ENCODE measurements around the gene ATG3. TPM values are rescaled to one million over a fixed set of nuclear protein-coding genes. Genes with fewer than 3 reads are reported as not detected.

The ATG3 gene
- total and polyA plus RNA-seq, 9 of the 15 experiments (the other 6 are each of a cell fraction or from before 2014, with no cell fraction given), result 48.7 to 107 (median 64.7) TPM

DNA sequence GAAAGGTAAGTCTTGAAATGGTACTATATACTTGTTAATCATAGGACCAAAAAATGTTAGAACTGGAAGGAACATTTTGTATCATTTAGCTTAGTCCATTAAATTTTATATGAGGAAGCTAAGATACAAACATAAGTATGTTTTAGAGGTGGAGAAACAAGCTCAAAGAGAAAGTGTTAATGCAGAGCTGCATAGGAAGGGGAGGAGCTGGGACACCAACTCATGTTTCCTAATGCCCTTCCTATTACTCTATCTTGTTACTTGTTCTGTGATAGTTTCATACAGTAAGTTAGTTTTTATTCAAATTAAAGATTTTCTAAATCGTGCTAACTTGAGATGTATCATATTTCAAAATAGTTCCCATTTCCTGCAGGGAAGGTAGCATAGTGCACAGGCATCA, 7.5 kb upstream of the ATG3 start:
- BruUV-seq (replicated peaks), result no TSS peak
- TF ChIP-seq MTF1 (CRISPR knock-in tag; IDR thresholded peaks at IDR 0.05; ENCODE audit: borderline replicate concordance) (no peak), POU5F1 (IDR thresholded peaks at IDR 0.05; ENCODE audit: borderline replicate concordance, low read depth, low read length, partially characterized antibody) (no peak), RNF2 (IDR thresholded peaks at IDR 0.05) (no peak)
- TF ChIP-seq, protein P1, sequence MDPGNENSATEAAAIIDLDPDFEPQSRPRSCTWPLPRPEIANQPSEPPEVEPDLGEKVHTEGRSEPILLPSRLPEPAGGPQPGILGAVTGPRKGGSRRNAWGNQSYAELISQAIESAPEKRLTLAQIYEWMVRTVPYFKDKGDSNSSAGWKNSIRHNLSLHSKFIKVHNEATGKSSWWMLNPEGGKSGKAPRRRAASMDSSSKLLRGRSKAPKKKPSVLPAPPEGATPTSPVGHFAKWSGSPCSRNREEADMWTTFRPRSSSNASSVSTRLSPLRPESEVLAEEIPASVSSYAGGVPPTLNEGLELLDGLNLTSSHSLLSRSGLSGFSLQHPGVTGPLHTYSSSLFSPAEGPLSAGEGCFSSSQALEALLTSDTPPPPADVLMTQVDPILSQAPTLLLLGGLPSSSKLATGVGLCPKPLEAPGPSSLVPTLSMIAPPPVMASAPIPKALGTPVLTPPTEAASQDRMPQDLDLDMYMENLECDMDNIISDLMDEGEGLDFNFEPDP (CRISPR knock-in tag; IDR thresholded peaks at IDR 0.05), result no peak
- Histone ChIP-seq H3K9me3 (replicated peaks; ENCODE audit: control insufficient read depth, insufficient read depth, low read depth, low read length) (no peaks in the 10 kb centered on the region), H2AFZ (ENCODE audit: low read depth, low read length) (no peak overlapping the region), H3K27me3 (ENCODE audit: control insufficient read depth in 2 of 2, insufficient read depth in 2 of 2, low read length in 2 of 2) (no peaks in the 10 kb centered on the region), H3K4me2 (ENCODE audit: insufficient read depth, low read length) (no peak overlapping the region), H3K4me3 (no peak overlapping the region), H3K79me2 (ENCODE audit: control insufficient read depth, insufficient read depth, low read length) (no peaks in the 10 kb centered on the region), H3K4me1 (replicated peaks in 1 of 2; ENCODE audit: control insufficient read depth in 2 of 2, insufficient read depth in 2 of 2, low read length in 2 of 2) (no peaks in the 10 kb centered on the region), H3K36me3 (ENCODE audit: control insufficient read depth, insufficient read depth, low read length) (peaks cover 5% of the 10 kb centered on the region; the same call in 1 of the 3 replicates), H3K27ac (ENCODE audit: extremely low read depth, low read depth, low read length) (no peak overlapping the region), H4K20me1 (replicated peaks; ENCODE audit: control insufficient read depth, insufficient read depth, low read length) (no peaks in the 10 kb centered on the region), H3K9ac (ENCODE audit: insufficient read depth in 1 of 2, low read depth in 2 of 2, low read length in 2 of 2) (no peak overlapping the region), H3K9me1 (ENCODE audit: control insufficient read depth, insufficient read depth, low read length) (no peaks in the 10 kb centered on the region)
- 8% methylated on average over 1 of the region's 1 CpG for WGBS (ENCODE audit: insufficient coverage, low coverage, missing lambda C conversion rate)
- no peak for ATAC-seq
- in situ Hi-C loops (cut with MboI), result no loop called here
- DNase-seq (ENCODE audit: extremely low read depth in 1 of 4, low spot score in 3 of 4), result no peak
- intact Hi-C loops (cut with micrococcal nuclease), result no loop called here
- ChIA-PET CTCF (ENCODE audit: low intra/inter-chr PET ratio) (no interaction called here), POLR2A (interaction anchor here (1.1 kb wide), 1 partner anchor 9 kb away, joined by 4 read pairs; no protein-coding TSS in a partner anchor)
- FAIRE-seq, result no peak

DNA sequence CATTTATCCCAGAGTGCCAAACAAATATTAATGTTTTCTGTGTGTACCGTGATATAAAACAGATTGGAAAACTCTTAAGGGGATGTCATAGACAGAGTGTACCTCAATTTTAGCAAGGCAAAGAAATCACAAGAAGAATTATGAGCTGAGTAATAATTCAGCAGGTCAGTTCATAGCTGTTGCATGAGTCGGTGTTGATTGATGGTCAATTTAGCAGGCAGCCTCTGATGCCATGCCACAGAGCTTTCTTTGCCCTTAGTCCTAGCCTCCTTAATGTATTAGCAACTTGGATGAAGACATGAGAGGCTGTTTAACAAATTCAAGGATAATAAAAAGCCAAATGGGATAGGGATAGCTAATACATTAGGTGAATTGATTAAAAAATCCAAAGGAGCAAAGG, 6.9 kb upstream of the ATG3 start:
- Histone ChIP-seq H3K4me2 (ENCODE audit: insufficient read depth, low read length) (no peak overlapping the region), H3K36me3 (ENCODE audit: control insufficient read depth, insufficient read depth, low read length) (peaks cover 5% of the 10 kb centered on the region; the same call in 1 of the 3 replicates), H3K9me1 (ENCODE audit: control insufficient read depth, insufficient read depth, low read length) (no peaks in the 10 kb centered on the region), H3K27me3 (ENCODE audit: control insufficient read depth in 2 of 2, insufficient read depth in 2 of 2, low read length in 2 of 2) (no peaks in the 10 kb centered on the region), H2AFZ (ENCODE audit: low read depth, low read length) (no peak overlapping the region), H3K4me3 (no peak overlapping the region), H3K79me2 (ENCODE audit: control insufficient read depth, insufficient read depth, low read length) (no peaks in the 10 kb centered on the region), H3K9me3 (replicated peaks; ENCODE audit: control insufficient read depth, insufficient read depth, low read depth, low read length) (no peaks in the 10 kb centered on the region), H3K4me1 (replicated peaks in 1 of 2; ENCODE audit: control insufficient read depth in 2 of 2, insufficient read depth in 2 of 2, low read length in 2 of 2) (no peaks in the 10 kb centered on the region), H4K20me1 (replicated peaks; ENCODE audit: control insufficient read depth, insufficient read depth, low read length) (no peaks in the 10 kb centered on the region), H3K27ac (ENCODE audit: extremely low read depth, low read depth, low read length) (no peak overlapping the region), H3K9ac (ENCODE audit: insufficient read depth in 1 of 2, low read depth in 2 of 2, low read length in 2 of 2) (no peak overlapping the region)
- ChIA-PET POLR2A (interaction anchor here (1.1 kb wide), 1 partner anchor 10 kb away, joined by 4 read pairs; no protein-coding TSS in a partner anchor), CTCF (ENCODE audit: low intra/inter-chr PET ratio) (no interaction called here)
- DNase-seq (ENCODE audit: extremely low read depth in 1 of 4, low spot score in 3 of 4), result no peak
- ATAC-seq, result no peak
- intact Hi-C loops (cut with micrococcal nuclease) (no loop called here), in situ Hi-C loops (cut with MboI) (no loop called here)
- no peak for FAIRE-seq
- TF ChIP-seq, protein P2, sequence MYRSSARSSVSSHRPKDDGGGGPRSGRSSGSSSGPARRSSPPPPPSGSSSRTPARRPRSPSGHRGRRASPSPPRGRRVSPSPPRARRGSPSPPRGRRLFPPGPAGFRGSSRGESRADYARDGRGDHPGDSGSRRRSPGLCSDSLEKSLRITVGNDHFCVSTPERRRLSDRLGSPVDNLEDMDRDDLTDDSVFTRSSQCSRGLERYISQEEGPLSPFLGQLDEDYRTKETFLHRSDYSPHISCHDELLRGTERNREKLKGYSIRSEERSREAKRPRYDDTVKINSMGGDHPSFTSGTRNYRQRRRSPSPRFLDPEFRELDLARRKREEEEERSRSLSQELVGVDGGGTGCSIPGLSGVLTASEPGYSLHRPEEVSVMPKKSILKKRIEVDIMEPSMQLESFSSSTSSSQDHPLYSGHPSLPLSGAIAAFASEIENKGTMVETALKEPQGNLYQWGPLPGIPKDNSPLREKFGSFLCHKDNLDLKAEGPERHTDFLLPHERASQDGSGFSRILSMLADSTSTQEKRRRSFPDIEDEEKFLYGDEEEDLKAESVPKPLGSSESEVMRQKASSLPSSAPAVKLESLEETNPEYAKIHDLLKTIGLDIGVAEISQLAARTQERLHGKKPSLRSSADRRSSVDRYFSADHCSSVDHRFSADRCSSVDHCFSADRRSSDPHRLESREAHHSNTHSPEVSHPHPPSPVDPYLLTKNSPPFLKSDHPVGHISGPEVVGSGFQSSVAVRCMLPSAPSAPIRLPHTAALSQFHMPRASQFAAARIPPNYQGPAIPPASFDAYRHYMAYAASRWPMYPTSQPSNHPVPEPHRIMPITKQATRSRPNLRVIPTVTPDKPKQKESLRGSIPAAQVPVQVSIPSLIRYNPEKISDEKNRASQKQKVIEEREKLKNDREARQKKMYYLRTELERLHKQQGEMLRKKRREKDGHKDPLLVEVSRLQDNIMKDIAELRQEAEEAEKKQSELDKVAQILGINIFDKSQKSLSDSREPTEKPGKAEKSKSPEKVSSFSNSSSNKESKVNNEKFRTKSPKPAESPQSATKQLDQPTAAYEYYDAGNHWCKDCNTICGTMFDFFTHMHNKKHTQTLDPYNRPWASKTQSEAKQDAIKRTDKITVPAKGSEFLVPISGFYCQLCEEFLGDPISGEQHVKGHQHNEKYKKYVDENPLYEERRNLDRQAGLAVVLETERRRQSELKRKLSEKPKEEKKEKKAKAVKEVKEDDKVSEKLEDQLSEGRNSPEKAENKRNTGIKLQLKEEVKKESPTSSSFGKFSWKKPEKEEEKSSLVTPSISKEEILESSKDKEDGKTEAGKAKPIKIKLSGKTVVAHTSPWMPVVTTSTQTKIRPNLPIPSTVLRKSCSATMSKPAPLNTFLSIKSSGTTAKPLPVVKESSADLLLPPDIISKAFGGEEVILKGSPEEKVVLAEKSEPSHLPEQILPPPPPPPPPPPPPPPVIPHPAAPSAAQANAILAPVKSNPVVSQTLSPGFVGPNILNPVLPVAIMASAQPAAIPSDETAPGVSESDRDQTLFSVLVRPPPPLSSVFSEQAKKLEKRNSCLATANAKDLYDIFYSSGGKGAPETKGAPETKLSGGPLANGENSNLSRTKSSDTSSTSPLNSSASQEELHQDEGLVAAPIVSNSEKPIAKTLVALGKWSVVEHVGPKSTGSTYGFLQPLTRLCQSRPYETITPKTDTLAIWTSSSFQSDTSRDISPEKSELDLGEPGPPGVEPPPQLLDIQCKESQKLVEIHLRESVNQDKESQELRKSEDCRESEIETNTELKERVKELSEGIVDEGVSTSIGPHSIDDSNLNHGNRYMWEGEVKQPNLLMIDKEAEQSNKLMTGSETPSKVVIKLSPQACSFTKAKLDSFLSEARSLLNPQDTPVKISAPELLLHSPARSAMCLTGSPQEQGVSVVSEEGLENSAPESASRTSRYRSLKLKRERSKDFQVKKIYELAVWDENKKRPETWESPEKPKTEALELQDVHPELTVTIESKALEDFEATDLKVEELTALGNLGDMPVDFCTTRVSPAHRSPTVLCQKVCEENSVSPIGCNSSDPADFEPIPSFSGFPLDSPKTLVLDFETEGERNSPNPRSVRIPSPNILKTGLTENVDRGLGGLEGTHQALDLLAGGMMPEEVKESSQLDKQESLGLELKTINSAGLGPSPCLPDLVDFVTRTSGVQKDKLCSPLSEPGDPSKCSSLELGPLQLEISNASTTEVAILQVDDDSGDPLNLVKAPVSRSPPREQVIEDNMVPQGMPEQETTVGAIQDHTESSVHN (IDR thresholded peaks at IDR 0.05; ENCODE audit: borderline replicate concordance in 1 of 2, low read depth in 1 of 2), result no peak
- no peak for TF ChIP-seq ZNF583 (CRISPR knock-in tag; IDR thresholded peaks at IDR 0.05)
- 89% methylated on average over 2 of the region's 2 CpGs for WGBS (ENCODE audit: insufficient coverage, low coverage, missing lambda C conversion rate)
- BruUV-seq (replicated peaks), result no TSS peak
